Measurements from ENCODE around the gene CTDSPL.

The CTDSPL gene

GRCh38 chr3:37906734-37907282 is 45.1 kb downstream of the CTDSPL start:
- peaks cover 4% of the 10 kb centered on the region for H3K79me1 ChIP-seq (ENCODE audit: low read depth, low read length)
- H2BK12ac ChIP-seq (ENCODE audit: low read length), result no peak overlapping the region
- H3K4me2 ChIP-seq (ENCODE audit: insufficient read depth, low read length, poor library complexity, severe bottlenecking), result no peak overlapping the region
- DNase-seq (ENCODE audit: low spot score), result no peak
- peaks cover 0 to 32% (median 0%) of the 10 kb centered on the region in 3 experiments for H3K27me3 ChIP-seq (ENCODE audit: control insufficient read depth in 3 of 3, insufficient read depth in 3 of 3, low read depth in 1 of 3, low read length in 3 of 3)
- H3K18ac ChIP-seq (ENCODE audit: low read length), result no peak overlapping the region
- no peak overlapping the region for H3K27ac ChIP-seq (replicated peaks; ENCODE audit: low read length)
- no peak overlapping the region for H3K4ac ChIP-seq (ENCODE audit: low read length)
- no CpG with 5 or more reads among the region's 5 CpGs for WGBS, 2 donors (ENCODE audit: extremely low coverage in 2 of 2, insufficient read length in 2 of 2, insufficient replicate concordance in 1 of 2)
- H3K4me3 ChIP-seq (ENCODE audit: low read length in 2 of 2), result no peak overlapping the region
- no peak overlapping the region for H4K91ac ChIP-seq (ENCODE audit: low read depth, low read length, poor library complexity)
- no peaks in the 10 kb centered on the region for H3K36me3 ChIP-seq (replicated peaks in 1 of 2; ENCODE audit: control insufficient read depth in 2 of 2, insufficient read depth in 2 of 2, low read length in 2 of 2)
- H3K9ac ChIP-seq (ENCODE audit: low read depth, low read length, poor library complexity), result no peak overlapping the region
- no peak overlapping the region for H2BK5ac ChIP-seq (ENCODE audit: low read length)
- no peak overlapping the region for H2BK15ac ChIP-seq (ENCODE audit: low read length)
- H3K4me1 ChIP-seq (ENCODE audit: control insufficient read depth in 2 of 2, insufficient read depth in 1 of 2, low read depth in 1 of 2, low read length in 2 of 2), result peaks cover 35 to 37% of the 10 kb centered on the region in 2 donors
- no peak overlapping the region for H4K8ac ChIP-seq (ENCODE audit: low read depth, low read length)
- no peak overlapping the region for H3K23ac ChIP-seq (ENCODE audit: low read depth, low read length, poor library complexity)
- H3K14ac ChIP-seq (ENCODE audit: low read length), result no peak overlapping the region
- no peak overlapping the region for H2BK120ac ChIP-seq (ENCODE audit: low read depth, low read length)
- no peak overlapping the region for H2AK5ac ChIP-seq (ENCODE audit: low read depth, low read length)
- peaks cover 1 to 8% of the 10 kb centered on the region in 2 donors for H3K9me3 ChIP-seq (replicated peaks in 1 of 2; ENCODE audit: control insufficient read depth in 2 of 2, insufficient read depth in 1 of 2, low read depth in 1 of 2, low read length in 2 of 2)
- no peak overlapping the region for H2AFZ ChIP-seq (ENCODE audit: low read length)

GRCh38 chr3:37907371-37907770 is 45.7 kb downstream of the CTDSPL start:
- Histone ChIP-seq H3K79me1 (ENCODE audit: low read depth, low read length) (peaks cover 4% of the 10 kb centered on the region), H4K8ac (ENCODE audit: low read depth, low read length) (no peak overlapping the region), H3K36me3 (replicated peaks in 1 of 2; ENCODE audit: control insufficient read depth in 2 of 2, insufficient read depth in 2 of 2, low read length in 2 of 2) (no peaks in the 10 kb centered on the region), H3K27me3 (ENCODE audit: control insufficient read depth in 3 of 3, insufficient read depth in 3 of 3, low read depth in 1 of 3, low read length in 3 of 3) (peaks cover 0 to 32% (median 0%) of the 10 kb centered on the region in 3 experiments), H4K91ac (ENCODE audit: low read depth, low read length, poor library complexity) (no peak overlapping the region), H3K9ac (ENCODE audit: low read depth, low read length, poor library complexity) (no peak overlapping the region), H3K18ac (ENCODE audit: low read length) (no peak overlapping the region), H3K14ac (ENCODE audit: low read length) (no peak overlapping the region), H2AFZ (ENCODE audit: low read length) (no peak overlapping the region), H2BK120ac (ENCODE audit: low read depth, low read length) (no peak overlapping the region), H2BK12ac (ENCODE audit: low read length) (no peak overlapping the region), H2AK5ac (ENCODE audit: low read depth, low read length) (no peak overlapping the region), H3K23ac (ENCODE audit: low read depth, low read length, poor library complexity) (no peak overlapping the region), H3K4me2 (ENCODE audit: insufficient read depth, low read length, poor library complexity, severe bottlenecking) (no peak overlapping the region), H3K9me3 (replicated peaks in 1 of 2; ENCODE audit: control insufficient read depth in 2 of 2, insufficient read depth in 1 of 2, low read depth in 1 of 2, low read length in 2 of 2) (peaks cover 1 to 8% of the 10 kb centered on the region in 2 donors), H3K4me3 (ENCODE audit: low read length in 2 of 2) (no peak overlapping the region), H3K4me1 (ENCODE audit: control insufficient read depth in 2 of 2, insufficient read depth in 1 of 2, low read depth in 1 of 2, low read length in 2 of 2) (peaks cover 35 to 37% of the 10 kb centered on the region in 2 donors), H3K4ac (ENCODE audit: low read length) (no peak overlapping the region), H3K27ac (replicated peaks; ENCODE audit: low read length) (no peak overlapping the region), H2BK15ac (ENCODE audit: low read length) (no peak overlapping the region), H2BK5ac (ENCODE audit: low read length) (no peak overlapping the region)
- no CpG with 5 or more reads among the region's 2 CpGs for WGBS, 2 donors (ENCODE audit: extremely low coverage in 2 of 2, insufficient read length in 2 of 2, insufficient replicate concordance in 1 of 2)
- no peak for DNase-seq (ENCODE audit: low spot score)

- no peak overlapping the region for H2BK120ac ChIP-seq (ENCODE audit: low read depth, low read length)
- H2AFZ ChIP-seq (ENCODE audit: low read length), result no peak overlapping the region
- no peak overlapping the region for H3K27ac ChIP-seq (replicated peaks; ENCODE audit: low read length)
- H4K91ac ChIP-seq (ENCODE audit: low read depth, low read length, poor library complexity), result no peak overlapping the region
- no peak overlapping the region for H2BK5ac ChIP-seq (ENCODE audit: low read length)
- H3K4me2 ChIP-seq (ENCODE audit: insufficient read depth, low read length, poor library complexity, severe bottlenecking), result no peak overlapping the region
- no peak overlapping the region for H2AK5ac ChIP-seq (ENCODE audit: low read depth, low read length)
- H4K8ac ChIP-seq (ENCODE audit: low read depth, low read length), result no peak overlapping the region
- peaks cover 0 to 31% (median 0%) of the 10 kb centered on the region in 3 experiments for H3K27me3 ChIP-seq (ENCODE audit: control insufficient read depth in 3 of 3, insufficient read depth in 3 of 3, low read depth in 1 of 3, low read length in 3 of 3)
- H3K4ac ChIP-seq (ENCODE audit: low read length), result no peak overlapping the region
- no peak overlapping the region for H2BK12ac ChIP-seq (ENCODE audit: low read length)
- no peak for DNase-seq (ENCODE audit: low spot score)
- no CpG with 5 or more reads among the region's 6 CpGs for WGBS, 2 donors (ENCODE audit: extremely low coverage in 2 of 2, insufficient read length in 2 of 2, insufficient replicate concordance in 1 of 2)
- H3K14ac ChIP-seq (ENCODE audit: low read length), result no peak overlapping the region
- no peak overlapping the region for H3K9ac ChIP-seq (ENCODE audit: low read depth, low read length, poor library complexity)
- H3K23ac ChIP-seq (ENCODE audit: low read depth, low read length, poor library complexity), result no peak overlapping the region
- peaks cover 4% of the 10 kb centered on the region for H3K79me1 ChIP-seq (ENCODE audit: low read depth, low read length)
- H2BK15ac ChIP-seq (ENCODE audit: low read length), result no peak overlapping the region
- no peak overlapping the region for H3K18ac ChIP-seq (ENCODE audit: low read length)
- no peaks in the 10 kb centered on the region for H3K36me3 ChIP-seq (replicated peaks in 1 of 2; ENCODE audit: control insufficient read depth in 2 of 2, insufficient read depth in 2 of 2, low read length in 2 of 2)
- peaks cover 1 to 8% of the 10 kb centered on the region in 2 donors for H3K9me3 ChIP-seq (replicated peaks in 1 of 2; ENCODE audit: control insufficient read depth in 2 of 2, insufficient read depth in 1 of 2, low read depth in 1 of 2, low read length in 2 of 2)
- no peak overlapping the region for H3K4me3 ChIP-seq (ENCODE audit: low read length in 2 of 2)
- peaks cover 35 to 37% of the 10 kb centered on the region in 2 donors for H3K4me1 ChIP-seq (ENCODE audit: control insufficient read depth in 2 of 2, insufficient read depth in 1 of 2, low read depth in 1 of 2, low read length in 2 of 2)
Observed at GRCh38 chr3:37907906-37908305, 46.2 kb downstream of the CTDSPL start.

GRCh38 chr3:37909067-37909911 is 47.6 kb downstream of the CTDSPL start:
- no CpG with 5 or more reads among the region's 5 CpGs for WGBS, 2 donors (ENCODE audit: extremely low coverage in 2 of 2, insufficient read length in 2 of 2, insufficient replicate concordance in 1 of 2)
- H3K14ac ChIP-seq (ENCODE audit: low read length), result no peak overlapping the region

More at GRCh38 chr3:37909067-37909911, 47.6 kb downstream of the CTDSPL start:
- no peak for DNase-seq (ENCODE audit: low spot score)
- Histone ChIP-seq H2BK120ac (ENCODE audit: low read depth, low read length) (no peak overlapping the region), H3K4ac (ENCODE audit: low read length) (no peak overlapping the region), H3K27ac (replicated peaks; ENCODE audit: low read length) (no peak overlapping the region), H3K36me3 (replicated peaks in 1 of 2; ENCODE audit: control insufficient read depth in 2 of 2, insufficient read depth in 2 of 2, low read length in 2 of 2) (no peaks in the 10 kb centered on the region), H3K4me3 (ENCODE audit: low read length in 2 of 2) (no peak overlapping the region), H3K4me1 (ENCODE audit: control insufficient read depth in 2 of 2, insufficient read depth in 1 of 2, low read depth in 1 of 2, low read length in 2 of 2) (peaks cover 26 to 34% of the 10 kb centered on the region in 2 donors), H3K23ac (ENCODE audit: low read depth, low read length, poor library complexity) (no peak overlapping the region), H2BK12ac (ENCODE audit: low read length) (no peak overlapping the region), H4K8ac (ENCODE audit: low read depth, low read length) (no peak overlapping the region), H2AFZ (ENCODE audit: low read length) (no peak overlapping the region), H3K79me1 (ENCODE audit: low read depth, low read length) (peaks cover 4% of the 10 kb centered on the region), H3K4me2 (ENCODE audit: insufficient read depth, low read length, poor library complexity, severe bottlenecking) (no peak overlapping the region), H2BK15ac (ENCODE audit: low read length) (no peak overlapping the region), H3K18ac (ENCODE audit: low read length) (no peak overlapping the region), H2BK5ac (ENCODE audit: low read length) (no peak overlapping the region), H2AK5ac (ENCODE audit: low read depth, low read length) (no peak overlapping the region), H3K9me3 (replicated peaks in 1 of 2; ENCODE audit: control insufficient read depth in 2 of 2, insufficient read depth in 1 of 2, low read depth in 1 of 2, low read length in 2 of 2) (peaks cover 1 to 8% of the 10 kb centered on the region in 2 donors), H4K91ac (ENCODE audit: low read depth, low read length, poor library complexity) (no peak overlapping the region), H3K9ac (ENCODE audit: low read depth, low read length, poor library complexity) (no peak overlapping the region), H3K27me3 (ENCODE audit: control insufficient read depth in 3 of 3, insufficient read depth in 3 of 3, low read depth in 1 of 3, low read length in 3 of 3) (peaks cover 0 to 24% (median 0%) of the 10 kb centered on the region in 3 experiments)

All from neuronal stem cell (in vitro differentiated cells).